GM10248 (cell line): ENCODE data around the gene FITM2.
A peak's percentile ranks its signal among the peaks of the same experiment; 100 is the strongest.

Experiments used
- CTCF ChIA-PET: fragments of 300-600 bp; sonication (Branson Sonifier 250); formaldehyde crosslinking; extraction: SDS; loops from one replicate; lab custom pipeline; 2021; ENCODE audit warnings: antibody characterized with exemption; lab: Yijun Ruan, JAX
- POLR2A ChIA-PET: fragments of 350-650 bp; sonication (Branson Sonifier 250); formaldehyde crosslinking; extraction: SDS; loops from one replicate; lab custom pipeline; 2020; ENCODE audit warnings: antibody characterized with exemption; lab: Yijun Ruan, JAX
- DNase-seq: peaks from one replicate; pipeline ENCODE4 v3.0.0; 2012; ENCODE audit errors: extremely low spot score
- TF ChIP-seq, protein P1 (sequence below): IDR thresholded peaks from 2 replicates; pipeline ENCODE4 v1.5.1; 2012; ENCODE audit warnings: mild to moderate bottlenecking, low read depth; ENCODE audit errors: extremely low read depth, missing control alignments, control extremely low read depth

Gene FITM2

GRCh38 chr20:44310664-44311639 is at the start of gene FITM2:
Gene FITM2, minus strand, starts transcription at chr20:44311202. Its CDS starts 54 bp downstream, at chr20:44311148.
- TF ChIP-seq, protein P1, sequence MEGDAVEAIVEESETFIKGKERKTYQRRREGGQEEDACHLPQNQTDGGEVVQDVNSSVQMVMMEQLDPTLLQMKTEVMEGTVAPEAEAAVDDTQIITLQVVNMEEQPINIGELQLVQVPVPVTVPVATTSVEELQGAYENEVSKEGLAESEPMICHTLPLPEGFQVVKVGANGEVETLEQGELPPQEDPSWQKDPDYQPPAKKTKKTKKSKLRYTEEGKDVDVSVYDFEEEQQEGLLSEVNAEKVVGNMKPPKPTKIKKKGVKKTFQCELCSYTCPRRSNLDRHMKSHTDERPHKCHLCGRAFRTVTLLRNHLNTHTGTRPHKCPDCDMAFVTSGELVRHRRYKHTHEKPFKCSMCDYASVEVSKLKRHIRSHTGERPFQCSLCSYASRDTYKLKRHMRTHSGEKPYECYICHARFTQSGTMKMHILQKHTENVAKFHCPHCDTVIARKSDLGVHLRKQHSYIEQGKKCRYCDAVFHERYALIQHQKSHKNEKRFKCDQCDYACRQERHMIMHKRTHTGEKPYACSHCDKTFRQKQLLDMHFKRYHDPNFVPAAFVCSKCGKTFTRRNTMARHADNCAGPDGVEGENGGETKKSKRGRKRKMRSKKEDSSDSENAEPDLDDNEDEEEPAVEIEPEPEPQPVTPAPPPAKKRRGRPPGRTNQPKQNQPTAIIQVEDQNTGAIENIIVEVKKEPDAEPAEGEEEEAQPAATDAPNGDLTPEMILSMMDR: peak; percentile 98
- peak; percentile 100 for DNase-seq
- ChIA-PET CTCF (interaction anchor here (0.7 to 12.0 kb wide), 32 partner anchors 8 to 300 kb away, joined by 3 to 371 read pairs (median 4); no protein-coding TSS in a partner anchor), POLR2A (no interaction called here)

DNA sequence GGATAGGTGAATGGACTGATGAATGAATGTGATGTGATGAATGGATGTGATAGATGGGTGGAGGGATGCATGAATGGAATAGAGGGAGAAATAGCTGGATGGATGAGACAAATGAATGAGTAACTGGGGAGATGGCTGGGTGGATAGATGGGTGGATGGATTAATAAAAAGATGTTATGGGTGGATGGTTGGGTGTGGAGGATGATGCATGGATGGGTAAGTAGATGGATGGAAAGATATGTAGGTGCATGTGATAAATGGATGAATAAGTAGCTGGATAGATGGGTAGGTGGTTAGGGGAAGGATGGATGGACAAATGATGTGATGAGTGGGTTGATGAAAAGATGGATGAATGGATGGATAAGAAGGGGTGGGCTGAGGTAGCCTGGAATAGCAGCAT is 49.2 kb upstream of the FITM2 start:
- POLR2A ChIA-PET: no interaction called here
- TF ChIP-seq, protein P1: no peak
- CTCF ChIA-PET: interaction anchor here (1.4 kb wide), 1 partner anchor 9 kb away, joined by 3 read pairs; no protein-coding TSS in a partner anchor
- DNase-seq: no peak

DNA sequence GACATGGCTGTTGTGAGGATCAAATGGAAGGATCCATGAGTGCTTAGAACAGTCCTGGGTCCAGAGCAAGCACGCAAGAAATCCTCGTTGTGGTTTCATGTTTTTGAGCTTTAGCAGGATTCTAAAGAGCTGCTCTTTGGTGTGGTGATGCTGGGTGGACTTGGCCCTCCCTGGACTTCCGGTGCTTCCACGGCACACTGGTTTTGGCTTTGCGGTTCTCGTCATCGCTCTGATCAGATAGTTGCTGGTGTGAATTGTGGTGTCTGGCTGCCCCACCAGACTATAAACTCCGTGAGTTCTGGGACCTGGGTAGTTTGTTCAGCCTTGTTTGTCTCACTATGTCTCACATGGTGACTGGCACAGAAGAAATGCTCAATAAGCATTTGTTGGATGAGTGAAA is 47.8 kb upstream of the FITM2 start:
- POLR2A ChIA-PET: no interaction called here
- DNase-seq: no peak
- TF ChIP-seq, protein P1: no peak
- CTCF ChIA-PET: interaction anchor here (1.2 kb wide), 1 partner anchor 48 kb away, joined by 3 read pairs; no protein-coding TSS in a partner anchor

GRCh38 chr20:44357555-44358125 is 46.6 kb upstream of the FITM2 start:
- TF ChIP-seq, protein P1: no peak
- peak; percentile 3 for DNase-seq
- CTCF ChIA-PET: no interaction called here
- POLR2A ChIA-PET: no interaction called here

- DNase-seq: no peak
- ChIA-PET POLR2A (no interaction called here), CTCF (no interaction called here)
- TF ChIP-seq, protein P1: no peak
Measured at GRCh38 chr20:44357020-44357419, 46.0 kb upstream of the FITM2 start.

DNA sequence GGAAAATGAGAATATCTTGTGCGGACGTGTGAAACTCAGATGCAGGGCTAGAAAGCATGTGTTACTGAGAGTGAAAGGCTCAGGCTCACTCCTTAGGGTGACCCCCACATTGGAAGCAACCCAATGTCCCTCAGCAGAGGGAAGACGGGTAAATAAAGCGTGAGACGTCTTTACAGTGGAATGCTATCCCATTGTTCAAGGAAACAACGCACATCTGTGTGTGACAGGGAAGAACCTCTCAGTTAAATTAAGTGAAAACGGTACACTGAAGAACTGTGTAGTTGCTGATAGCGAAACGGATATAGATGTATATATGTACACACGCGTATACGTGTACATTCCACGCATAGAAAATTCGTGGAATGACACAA is 45.3 kb upstream of the FITM2 start:
- CTCF ChIA-PET: interaction anchor here (0.9 kb wide), 1 partner anchor 11 kb away, joined by 3 read pairs; no protein-coding TSS in a partner anchor
- TF ChIP-seq, protein P1: no peak
- POLR2A ChIA-PET: no interaction called here
- no peak for DNase-seq
